HG02763 (cell line): ENCODE data around the gene TJAP1.

Source experiments
- ATAC-seq: cut with Tn5 transposase; IDR thresholded peaks from one replicate; pipeline ENCODE4 v1.9.1; 2021; ENCODE audit warnings: mild to moderate bottlenecking, moderate library complexity; ENCODE audit not compliant: unreplicated experiment

The TJAP1 gene, protein sequence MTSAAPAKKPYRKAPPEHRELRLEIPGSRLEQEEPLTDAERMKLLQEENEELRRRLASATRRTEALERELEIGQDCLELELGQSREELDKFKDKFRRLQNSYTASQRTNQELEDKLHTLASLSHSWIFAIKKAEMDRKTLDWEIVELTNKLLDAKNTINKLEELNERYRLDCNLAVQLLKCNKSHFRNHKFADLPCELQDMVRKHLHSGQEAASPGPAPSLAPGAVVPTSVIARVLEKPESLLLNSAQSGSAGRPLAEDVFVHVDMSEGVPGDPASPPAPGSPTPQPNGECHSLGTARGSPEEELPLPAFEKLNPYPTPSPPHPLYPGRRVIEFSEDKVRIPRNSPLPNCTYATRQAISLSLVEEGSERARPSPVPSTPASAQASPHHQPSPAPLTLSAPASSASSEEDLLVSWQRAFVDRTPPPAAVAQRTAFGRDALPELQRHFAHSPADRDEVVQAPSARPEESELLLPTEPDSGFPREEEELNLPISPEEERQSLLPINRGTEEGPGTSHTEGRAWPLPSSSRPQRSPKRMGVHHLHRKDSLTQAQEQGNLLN

DNA sequence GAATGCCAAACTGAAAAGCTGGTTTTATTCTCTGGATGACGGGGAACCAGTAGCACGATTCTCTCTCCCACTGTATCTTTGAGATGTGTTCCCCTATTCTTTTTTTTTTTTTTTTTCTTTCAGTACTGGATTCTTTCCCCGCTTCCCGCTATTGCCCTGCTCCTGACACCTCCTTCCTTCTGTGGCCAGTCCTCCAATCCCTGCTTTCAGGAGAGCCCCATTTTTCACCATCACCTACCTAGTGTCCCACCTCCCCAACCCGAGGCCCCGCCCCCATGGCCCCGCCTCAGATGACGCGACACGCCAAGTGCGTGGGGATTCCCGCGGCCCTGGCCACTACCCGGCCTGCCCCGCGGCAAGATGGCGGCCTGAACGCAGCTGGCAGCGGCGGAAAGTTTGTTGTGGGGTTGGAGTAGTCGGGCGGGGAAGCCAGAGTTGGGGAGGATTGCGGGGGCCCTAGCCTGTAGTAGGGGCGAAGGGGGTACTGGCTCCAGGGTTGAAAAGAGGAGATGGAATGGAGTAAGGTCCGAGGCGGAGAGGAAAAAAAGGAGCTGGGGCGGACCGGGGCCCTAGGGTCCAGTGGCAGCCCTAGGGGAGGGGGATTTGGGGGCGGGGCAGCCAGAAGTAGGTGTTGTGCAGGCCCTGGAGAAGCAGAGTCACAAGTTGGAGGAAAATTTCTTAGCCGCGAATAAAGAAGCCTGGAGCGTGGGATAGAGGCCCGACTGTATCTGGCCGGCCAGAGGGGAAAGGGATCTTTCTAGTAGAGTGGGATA, at the start of gene TJAP1:
Gene TJAP1, plus strand, starts transcription at position 336 of the 773 bp plus-strand sequence. CDS start 21,432 bp downstream, outside the sequence.
- ATAC-seq = peak; percentile 97

DNA sequence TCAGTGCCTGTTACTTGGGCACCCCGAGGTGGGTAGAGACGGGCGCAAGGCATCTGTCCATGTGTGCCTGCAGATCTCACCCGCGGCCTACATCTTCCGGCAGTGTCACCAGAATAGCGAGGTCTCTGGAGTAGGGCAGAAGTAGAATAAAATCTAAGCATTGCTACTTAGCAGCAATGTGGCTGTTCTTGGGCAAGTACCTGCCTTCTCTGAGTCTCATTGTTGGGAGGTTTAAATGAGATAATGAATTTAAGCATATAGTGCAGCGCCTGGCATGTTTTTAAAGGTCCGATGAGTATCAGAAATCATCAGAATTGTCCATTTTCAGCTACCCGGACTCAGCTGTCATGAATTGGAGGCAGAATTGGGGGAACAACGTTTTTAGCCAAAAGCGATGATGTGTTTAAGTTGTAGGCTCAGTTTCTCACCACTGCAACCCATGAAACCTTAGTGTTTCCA, 49.2 kb upstream of the TJAP1 start:
- ATAC-seq = no peak

DNA sequence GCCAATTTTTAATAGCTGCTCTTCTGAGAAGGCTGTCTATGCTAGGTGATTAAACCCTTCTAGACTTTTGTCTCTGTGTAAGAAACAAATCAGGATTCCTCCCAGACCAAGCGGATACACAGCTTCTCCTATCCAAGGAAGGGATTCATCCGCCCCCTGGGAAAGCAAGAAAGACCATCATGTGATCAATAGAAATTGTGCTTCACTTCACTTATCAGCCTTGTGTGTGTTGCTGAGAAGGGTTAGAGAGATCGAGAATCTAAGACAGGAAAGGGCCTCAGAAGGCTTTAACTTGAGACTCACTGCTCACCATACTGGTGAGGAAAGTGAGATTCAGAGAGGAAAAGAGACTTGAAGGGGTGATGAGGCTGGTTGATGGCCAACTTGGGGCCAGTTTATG, 48.5 kb upstream of the TJAP1 start:
- ATAC-seq = no peak

DNA sequence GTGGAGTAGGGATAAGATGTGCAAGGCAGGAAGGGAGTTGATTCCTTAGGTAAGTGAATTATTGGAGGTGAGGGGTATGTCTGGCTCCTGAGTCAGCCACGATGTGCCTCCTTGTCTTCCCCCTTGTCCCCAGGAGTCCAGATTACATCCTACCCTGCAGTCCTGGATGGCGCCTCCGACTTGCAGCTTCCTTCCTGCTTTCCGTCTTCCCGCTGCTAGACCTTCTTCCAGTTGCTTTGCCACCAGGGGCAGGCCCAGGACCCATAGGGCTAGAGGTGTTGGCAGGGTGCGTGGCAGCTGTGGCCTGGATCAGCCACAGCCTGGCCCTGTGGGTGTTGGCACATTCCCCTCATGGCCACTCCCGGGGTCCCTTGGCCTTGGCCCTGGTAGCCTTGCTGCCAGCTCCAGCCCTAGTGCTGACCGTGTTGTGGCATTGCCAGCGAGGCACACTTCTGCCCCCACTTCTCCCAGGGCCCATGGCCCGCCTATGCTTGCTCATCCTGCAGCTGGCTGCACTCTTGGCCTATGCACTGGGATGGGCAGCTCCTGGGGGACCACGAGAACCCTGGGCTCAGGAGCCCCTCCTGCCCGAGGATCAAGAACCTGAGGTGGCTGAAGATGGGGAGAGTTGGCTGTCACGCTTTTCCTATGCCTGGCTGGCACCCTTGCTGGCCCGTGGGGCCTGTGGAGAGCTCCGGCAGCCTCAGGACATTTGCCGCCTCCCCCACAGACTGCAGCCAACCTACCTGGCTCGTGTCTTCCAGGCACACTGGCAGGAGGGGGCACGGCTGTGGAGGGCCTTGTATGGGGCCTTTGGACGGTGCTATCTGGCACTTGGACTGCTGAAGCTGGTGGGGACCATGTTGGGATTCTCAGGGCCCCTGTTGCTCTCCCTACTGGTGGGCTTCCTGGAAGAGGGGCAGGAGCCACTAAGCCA, 45.1 kb upstream of the TJAP1 start:
- no peak for ATAC-seq

DNA sequence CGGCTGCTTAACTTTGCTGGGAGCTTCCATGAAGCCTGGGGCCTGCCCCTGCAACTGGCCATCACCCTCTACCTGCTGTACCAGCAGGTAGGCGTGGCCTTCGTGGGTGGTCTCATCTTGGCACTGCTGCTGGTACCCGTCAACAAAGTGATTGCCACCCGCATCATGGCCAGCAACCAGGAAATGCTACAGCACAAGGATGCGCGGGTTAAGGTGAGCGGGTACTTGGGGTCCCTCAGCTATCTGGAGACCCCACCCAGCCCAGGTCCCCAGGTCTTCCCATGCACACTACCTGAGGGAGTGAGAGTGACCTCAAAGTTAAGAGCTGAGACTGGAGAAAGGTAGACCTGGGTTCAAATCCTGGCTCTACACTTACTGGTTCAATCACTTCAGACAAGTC, 44.2 kb upstream of the TJAP1 start:
- no peak for ATAC-seq

DNA sequence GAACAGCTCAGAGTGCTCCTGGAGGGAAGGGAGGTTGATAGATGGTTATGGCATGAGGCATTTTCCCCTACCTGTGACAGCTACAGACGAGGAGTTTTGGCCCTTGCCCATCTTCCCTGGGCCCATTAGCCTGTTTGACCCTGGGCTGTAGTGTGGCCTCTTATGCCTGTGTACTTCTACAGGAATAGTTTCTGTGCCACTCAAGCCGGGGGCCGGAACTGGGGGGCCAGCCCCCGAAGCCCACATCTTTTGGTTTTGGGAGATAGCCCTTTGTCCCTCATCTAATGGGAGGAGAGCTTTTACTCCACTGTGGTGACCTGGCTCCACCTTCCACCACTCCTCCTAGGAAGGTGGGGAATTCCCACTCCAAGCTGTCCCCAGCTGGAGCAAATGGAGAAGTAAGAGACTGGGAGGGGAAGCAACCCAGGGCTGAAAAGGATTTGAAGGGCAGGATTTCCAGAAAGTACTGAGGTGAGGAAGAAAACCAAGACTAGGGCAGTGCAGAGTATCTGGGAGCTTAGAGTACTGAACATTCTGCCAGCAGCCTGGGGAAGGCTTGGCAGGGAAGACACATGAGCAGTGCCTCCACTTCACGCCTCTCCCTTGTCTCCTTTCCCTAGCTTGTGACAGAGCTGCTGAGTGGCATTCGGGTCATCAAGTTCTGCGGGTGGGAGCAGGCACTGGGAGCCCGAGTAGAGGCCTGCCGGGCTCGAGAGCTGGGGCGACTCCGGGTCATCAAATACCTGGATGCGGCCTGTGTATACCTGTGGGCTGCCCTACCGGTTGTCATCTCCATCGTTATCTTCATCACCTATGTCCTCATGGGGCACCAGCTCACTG, 43.1 kb upstream of the TJAP1 start:
- ATAC-seq = no peak

DNA sequence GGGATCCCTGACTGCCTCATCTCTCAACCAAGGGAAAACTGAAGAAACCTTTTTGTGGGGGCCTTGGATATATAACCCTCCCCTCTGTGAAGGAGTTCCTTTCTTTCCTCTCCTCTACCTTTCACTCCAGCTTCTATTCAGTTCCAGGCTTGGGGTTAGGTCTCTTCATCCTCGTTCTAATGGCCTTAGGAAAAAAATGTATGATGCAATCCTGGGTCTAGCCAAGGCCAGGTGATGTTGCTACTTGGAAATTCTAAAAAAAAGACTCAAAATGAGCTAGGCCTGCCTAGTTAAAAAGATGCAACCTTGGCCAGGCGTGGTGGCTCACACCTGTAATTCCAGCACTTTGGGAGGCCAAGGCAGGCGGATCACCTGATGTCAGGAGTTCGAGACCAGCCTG, 42.4 kb upstream of the TJAP1 start:
- ATAC-seq = no peak

DNA sequence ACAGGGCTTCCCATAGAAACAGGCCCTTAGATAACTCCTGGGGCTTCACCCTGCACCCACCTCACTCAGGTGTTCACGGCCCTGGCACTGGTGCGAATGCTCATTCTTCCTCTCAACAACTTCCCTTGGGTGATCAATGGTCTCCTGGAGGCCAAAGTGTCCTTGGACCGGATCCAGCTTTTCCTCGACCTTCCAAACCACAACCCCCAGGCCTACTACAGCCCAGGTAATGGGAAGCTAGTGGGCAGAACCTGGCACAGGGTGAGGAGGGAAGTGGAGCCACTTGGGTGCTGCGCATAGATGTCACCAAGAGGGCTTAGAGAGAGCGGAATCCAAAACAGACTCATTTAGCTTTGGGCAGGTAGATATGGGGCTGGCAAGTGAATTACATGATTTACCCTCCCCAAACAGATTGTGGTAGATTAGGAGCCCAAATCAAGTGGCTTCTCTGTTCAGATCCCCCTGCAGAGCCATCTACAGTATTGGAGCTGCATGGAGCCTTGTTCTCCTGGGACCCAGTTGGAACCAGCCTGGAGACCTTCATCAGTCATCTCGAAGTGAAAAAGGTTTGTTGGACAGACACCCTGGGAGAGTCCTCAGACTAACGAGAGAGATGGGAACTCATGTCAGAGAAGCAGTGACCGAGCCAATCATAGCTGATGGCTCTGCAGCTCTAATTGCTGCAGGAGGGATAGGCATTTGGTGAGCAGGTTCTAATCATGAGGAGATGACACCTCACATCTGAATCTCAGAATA, 41.5 kb upstream of the TJAP1 start:
- no peak for ATAC-seq

DNA sequence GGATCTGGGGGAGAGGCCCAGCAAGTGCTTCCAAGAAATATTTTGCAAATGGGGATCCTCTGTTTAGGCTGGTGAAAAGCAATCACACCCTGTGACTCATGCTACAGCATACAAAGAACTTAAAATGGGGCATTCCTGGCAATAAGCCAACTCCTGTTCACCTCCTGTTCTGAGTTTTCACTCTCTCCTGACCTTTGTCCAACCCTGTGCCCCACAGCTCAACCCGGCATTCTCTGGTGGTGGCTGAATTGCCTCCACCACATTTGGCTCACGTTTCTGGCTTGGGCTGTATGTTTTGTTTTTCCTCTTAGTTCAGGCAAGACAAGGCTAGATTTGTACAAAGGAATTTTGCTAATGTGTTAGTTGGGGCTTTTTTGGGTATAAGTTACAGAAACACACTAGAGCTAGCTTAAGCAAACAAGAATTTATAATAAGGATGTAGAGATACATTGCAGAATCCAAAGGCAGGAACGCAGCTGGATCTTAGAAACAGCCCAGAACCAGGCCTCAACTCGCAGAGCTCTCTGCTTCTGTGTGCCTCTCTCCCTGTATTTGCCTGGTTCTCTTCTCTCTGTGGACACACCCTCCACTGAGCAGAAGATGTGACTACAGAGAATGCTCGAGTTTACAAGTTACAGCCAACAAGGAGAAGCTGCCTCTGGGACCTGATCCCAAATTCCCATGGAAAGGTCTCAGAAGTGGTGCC, 40.6 kb upstream of the TJAP1 start:
- no peak for ATAC-seq

DNA sequence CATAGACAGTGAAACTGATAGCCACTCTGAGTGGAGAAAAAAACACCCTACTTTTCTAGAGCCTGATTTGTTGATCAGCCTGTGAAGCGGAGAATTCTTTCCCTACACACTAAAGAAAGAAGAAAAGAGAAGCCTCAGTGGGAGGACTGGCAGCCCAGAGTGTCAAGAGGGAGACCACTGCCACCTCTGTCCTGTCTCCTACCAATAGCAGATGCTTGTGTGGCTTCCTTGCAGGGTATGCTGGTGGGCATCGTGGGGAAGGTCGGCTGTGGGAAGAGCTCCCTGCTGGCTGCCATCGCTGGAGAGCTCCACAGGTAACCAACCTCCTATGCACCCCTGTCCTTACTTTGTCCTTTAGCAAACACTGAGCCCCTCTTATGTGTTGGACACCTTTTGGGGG, 39.7 kb upstream of the TJAP1 start:
- no peak for ATAC-seq

DNA sequence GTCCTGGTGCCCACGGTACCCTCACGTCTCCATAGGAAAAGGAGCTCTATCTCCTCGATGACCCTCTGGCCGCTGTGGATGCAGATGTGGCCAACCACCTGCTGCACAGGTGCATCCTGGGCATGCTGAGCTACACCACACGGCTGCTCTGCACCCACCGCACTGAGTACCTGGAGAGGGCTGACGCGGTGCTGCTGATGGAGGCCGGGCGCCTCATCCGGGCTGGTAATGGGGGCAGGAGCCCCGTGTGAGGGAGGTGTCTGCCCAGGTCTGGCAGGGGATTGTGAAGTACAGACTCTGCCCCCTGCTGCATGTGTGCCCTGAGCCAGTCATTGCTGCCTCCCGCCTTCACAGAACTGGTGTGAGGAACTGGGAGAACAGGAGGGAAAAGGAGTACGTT, 34.4 kb upstream of the TJAP1 start:
- ATAC-seq = no peak

DNA sequence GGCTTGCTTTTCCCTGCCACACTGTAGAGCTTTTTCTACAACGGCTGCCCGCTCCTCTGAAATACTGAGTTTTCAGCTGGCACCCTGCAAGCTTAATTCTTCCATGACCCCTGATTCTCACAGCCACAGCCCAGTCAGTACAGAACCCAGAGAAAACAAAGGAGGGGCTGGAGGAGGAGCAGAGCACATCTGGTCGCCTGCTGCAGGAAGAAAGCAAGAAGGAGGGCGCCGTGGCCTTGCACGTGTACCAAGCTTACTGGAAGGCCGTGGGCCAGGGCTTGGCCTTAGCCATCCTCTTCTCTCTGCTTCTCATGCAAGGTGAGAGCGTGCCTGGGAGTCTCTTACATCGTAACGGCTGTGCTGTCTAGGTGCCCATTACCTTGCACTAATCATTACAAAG, 33.3 kb upstream of the TJAP1 start:
- ATAC-seq = no peak

DNA sequence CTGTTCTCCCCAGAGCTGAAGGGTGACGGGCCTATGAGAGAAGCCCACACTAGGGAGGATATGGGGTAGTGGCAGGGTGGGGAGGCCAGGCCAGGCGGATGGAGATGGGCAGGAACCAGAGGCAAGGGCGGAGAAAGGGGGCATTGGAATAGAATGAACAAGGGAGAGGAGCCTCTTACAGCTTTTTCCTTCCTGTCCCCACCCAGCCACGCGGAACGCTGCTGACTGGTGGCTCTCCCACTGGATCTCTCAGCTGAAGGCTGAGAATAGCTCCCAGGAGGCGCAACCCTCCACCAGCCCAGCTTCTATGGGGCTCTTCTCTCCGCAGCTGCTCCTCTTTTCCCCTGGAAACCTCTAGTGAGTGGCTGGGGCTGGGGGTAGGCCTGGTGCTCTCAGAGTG, 32.8 kb upstream of the TJAP1 start:
- ATAC-seq = no peak

DNA sequence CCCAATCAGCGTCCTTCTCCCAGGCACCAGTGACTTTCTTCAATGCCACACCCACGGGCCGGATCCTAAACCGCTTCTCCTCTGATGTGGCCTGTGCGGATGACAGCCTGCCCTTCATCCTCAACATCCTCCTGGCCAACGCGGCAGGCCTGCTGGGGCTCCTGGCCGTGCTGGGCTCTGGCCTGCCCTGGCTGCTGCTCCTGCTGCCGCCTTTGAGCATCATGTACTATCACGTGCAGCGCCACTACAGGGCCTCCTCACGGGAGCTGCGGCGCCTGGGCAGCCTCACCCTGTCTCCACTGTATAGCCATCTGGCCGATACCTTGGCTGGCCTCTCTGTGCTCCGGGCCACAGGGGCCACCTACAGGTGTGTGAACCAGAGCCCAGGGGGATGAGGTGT, 31.8 kb upstream of the TJAP1 start:
- no peak for ATAC-seq

DNA sequence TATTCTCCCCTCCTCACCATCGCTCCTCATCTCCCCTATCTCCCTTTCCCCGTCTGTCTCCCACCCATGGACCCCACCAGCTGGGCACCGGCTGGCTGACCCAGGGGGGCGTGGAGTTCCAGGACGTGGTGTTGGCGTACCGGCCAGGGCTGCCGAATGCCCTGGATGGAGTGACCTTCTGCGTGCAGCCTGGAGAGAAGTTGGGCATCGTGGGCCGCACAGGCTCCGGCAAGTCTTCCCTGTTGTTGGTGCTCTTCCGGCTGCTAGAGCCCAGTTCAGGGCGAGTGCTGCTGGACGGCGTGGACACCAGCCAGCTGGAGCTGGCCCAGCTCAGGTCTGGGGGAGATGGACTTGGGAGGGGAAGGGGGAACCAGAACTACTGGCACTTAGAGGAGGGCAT, 29.8 kb upstream of the TJAP1 start:
- no peak for ATAC-seq

DNA sequence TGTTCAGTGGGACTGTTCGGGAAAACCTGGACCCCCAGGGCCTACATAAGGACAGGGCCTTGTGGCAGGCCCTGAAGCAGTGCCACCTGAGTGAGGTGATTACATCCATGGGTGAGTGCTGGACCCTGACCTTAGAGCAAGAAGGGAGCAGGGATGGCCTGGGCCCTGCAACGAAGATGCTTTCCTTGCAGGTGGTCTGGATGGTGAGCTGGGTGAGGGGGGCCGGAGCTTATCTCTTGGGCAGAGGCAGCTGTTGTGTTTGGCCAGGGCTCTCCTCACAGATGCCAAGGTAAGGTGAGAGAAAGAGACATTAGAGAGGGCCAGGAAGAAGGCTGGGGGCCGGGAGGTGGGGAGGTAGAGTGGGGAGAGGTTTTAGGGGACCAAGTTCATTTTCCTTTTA, 28.5 kb upstream of the TJAP1 start:
- no peak for ATAC-seq

DNA sequence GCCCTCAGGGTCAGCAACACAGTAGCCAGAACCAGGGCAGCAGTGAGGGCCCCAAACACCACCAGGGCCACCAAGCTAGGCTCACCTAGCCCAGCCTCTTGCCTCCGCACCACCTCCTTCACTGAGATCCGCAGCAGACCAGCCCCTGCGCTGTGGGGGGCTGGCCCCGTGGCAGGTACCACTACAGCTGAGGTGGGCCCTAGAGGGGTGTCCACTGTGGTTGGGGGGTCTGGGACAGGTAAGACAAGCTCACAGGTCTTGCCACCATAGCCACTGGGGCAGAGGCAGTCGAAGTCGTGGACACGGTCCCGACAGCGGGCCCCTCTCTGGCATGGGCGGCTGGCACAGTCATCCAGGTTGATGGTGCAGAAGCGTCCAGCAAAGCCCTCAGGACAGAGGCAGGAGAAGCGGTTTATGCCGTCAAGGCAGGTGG, 26.7 kb upstream of the TJAP1 start:
- no peak for ATAC-seq

DNA sequence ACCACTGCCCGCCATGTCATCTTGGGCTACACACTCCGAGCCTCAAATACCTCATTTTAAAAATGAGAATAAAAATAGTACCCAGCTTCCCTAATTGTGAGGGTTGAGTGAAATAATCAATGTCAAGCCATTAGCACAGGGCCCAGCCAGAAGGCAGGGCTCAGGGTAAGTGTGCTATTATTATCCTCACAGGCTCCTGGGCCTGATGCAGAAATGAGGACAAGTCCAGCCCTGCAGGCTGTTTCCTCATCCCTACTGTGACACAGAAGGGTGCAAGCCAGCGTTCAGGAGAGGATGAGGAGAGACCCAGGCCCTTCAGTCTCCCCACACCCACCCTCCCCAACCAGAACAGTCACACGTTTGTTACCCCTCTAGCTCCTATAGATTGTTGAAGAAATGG, 26.0 kb upstream of the TJAP1 start:
- no peak for ATAC-seq

DNA sequence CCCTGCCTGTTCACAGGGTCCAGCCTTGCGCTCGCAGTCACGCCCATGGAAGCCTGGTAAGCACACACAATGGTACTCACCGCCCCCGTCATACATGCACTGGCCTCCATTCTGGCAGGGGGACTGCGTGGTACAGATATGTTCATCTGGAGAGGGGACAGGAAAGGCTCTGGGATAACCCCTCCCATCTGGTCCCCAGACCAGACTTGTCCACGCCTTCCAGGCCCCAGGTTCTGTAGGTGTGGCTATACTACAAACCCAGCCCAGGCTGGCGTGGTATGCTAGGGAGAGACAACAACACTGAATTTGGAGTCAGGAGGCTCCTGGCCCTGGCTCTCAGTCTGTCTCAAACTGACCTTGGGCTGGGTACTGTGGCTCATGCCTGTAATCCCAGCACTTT, 25.4 kb upstream of the TJAP1 start:
- no peak for ATAC-seq
